HL-60/S4 treated with phorbol 12-myristate 13-acetate at 8.2 ng/mL for 4 days and 3 days (cell line): ENCODE data around the gene HDAC2.
"Not testable (repeated sequence)": the region's sequence is repeated elsewhere in the genome, so short reads cannot be mapped to it uniquely, and the experiment has no call there.

ENCODE experiments used
- in situ Hi-C: fragments of 300-500 bp; cut with MboI; formaldehyde crosslinking; loops from 2 replicates; pipeline ENCODE4 v1.15.0; 2022; ENCODE audit warnings: low sequenced_read_pairs

HDAC2 gene

DNA sequence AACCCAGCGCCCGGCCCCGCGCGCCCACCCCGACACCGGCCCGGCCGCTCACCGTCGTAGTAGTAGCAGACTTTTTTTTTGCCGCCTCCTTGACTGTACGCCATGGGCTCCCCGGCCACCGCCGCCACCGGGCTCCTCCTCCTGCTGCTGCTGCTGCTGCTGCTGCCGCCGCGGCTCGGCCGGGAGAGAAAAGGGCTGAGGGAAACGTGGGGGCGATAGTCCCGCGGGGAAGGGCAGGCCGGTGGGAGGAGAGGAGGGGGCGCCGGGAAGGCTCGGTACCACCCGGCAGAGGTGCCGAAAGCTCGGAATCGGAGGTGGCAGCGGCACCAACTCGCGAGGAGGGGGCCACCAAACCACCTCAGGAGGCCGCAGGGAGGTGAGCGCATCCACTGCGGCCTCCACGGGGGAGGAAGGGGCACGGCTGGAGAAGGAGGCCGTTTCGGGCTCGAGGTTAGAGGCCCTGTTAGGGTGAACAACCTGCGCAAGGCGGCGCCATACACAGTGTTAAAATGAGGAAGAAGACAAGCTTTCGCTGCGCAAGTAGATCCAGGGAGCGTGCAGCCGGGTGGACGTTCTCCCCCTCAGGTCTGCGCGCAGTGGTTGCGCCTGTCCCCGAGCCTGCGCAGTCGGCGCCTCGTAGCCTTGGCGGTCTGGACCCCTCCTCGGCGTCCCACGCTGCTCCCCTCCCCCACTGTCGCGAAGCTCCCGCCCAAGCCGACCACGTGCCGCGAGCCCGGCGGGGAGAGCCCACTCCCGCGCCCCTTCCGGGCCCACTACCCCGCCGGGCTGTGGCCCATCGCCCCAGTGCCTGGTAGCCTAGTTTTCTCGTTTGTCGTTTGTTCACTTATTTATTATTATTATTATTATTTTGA, at the start of gene HDAC2:
HDAC2 (minus strand) TSS at position 344 of the 872 bp plus-strand sequence; CDS start at position 104, 240 bp downstream.
- in situ Hi-C loops, result no loop called here

DNA sequence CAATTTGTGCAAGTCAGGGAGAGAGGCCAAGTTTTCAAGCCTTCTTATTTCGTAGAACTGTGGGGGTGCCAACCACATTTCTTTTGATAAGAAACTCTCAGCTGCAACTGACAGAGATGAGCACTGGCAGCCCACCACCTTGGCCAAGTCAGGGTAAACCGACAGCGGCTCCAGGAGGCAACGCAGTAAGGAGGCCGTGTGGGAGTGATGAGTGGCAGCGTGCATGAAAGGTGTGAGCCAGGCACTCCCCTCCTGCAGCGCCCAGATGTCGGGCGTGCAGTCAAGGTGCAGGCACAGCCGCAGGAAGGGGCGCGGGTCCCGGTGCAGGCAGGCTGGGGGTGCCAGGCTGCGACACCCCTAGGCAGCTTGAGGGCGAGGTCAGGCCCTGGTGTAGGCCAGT, 49.2 kb upstream of the HDAC2 start:
- in situ Hi-C loops, result no loop called here

DNA sequence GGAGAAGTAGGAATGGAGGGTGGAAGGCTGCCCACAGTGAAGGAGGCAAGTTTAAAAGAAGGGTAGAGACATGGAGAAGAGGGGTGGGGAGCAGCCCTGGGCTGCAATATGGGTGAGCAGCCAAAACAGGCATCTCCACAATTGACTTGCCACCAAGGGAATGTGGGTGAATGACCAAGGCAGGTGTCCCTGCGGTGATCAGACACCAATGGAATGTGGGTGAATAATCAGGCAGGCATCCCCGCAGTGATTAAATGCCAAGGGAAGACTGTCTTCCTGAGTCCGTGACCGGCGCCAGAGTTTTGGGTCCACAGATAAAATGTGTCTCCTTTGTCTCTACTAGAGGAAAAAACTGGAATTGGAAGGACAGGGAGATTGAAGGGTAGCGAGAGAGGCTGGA, 46.2 kb upstream of the HDAC2 start:
- in situ Hi-C loops, result not testable (repeated sequence)

DNA sequence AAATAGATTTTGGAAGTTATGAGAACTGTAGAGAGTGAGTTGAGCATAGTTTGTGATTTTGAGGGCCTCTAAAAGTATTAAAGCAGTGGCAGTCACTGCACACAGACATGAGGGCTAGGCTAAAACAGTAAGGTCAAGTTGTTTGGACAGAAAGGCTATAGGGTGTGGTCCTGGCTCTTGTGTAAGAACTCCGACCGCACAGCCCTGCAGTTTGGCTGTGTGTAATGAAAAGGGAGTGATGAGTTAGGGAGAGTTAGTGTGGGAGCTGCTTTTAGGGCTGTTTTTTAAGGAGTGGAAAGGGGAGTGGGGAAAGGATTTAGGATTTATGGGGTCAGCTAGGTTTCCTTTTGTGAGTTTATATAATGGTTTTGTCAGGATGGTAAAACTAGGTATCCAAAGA, 43.2 kb upstream of the HDAC2 start:
- in situ Hi-C loops, result not testable (repeated sequence)

DNA sequence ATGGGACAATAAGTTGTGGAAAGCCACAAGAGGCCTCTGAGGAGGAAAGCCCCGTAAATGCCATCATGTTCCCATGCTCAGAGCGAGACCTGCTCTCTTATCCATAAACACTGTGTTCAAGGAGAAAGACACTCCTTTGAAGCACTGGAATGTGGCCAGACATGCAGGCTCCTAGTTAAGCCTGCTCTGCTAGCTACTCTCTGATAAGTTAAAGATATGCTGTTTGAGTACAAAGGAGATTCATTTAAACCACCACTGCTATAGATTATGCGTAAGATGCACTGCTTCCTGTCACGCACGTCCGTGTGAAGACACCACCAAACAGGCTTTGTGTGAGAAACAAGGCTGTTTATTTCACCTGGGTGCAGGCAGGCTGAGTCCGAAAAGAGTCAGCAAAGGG, 40.5 kb upstream of the HDAC2 start:
- in situ Hi-C loops, result not testable (repeated sequence)

DNA sequence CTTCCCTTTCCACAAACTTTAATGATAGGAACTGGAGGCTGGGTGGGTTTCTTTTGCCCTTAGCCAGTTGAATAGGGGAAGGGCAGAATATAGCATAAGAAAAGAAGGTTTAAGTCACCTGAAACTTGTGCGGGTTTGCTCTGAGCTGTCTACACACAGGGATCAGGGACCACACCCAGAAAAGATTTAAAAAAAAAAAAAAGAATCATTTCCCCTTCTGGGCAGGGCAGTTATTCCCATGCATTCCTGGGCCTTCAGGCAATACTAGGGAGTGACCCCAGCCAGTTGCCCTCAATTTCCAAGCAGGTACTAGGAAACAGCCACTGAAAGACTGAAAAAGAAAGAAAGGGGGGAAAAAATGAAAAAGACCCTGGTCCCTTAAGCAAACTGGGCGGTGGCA, 39.6 kb upstream of the HDAC2 start:
- in situ Hi-C loops, result no loop called here

DNA sequence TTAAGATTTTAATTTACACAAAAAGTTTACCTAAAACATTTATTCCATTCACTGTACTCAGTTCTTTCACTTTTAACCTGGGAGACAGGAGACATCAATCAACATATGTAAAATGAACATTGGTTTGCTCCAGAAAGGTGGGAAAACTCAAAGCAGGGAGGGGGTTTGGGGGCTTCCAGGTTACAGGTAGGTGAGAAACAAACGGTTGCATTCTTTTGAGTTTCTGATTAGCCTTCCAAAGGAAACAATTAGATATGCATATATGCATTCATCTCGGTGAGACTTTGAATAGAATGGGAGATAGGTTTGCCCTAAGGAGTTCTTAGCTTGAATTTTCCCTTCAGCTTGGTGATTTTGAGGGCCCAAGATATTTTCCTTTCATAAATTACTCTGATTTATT, 38.2 kb upstream of the HDAC2 start:
- in situ Hi-C loops, result no loop called here

DNA sequence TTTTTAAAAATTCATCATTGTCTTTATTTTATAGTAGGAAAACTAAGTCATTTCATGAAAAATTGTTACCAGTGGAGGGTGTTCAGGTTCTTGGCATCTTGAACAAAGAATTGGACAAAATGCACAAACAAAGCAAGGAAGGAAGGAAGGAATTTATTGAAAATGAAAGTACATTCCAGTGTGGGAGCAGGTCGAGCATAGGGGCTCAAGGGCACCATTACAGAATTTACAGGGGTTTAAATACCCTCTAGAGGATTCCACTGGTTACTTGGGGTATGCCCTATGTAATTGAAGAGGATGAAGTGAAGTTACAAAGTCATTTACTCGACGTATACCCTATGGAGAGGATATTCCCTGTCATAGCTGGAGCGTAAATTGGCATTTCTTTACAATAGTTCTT, 37.4 kb upstream of the HDAC2 start:
- in situ Hi-C loops, result no loop called here

DNA sequence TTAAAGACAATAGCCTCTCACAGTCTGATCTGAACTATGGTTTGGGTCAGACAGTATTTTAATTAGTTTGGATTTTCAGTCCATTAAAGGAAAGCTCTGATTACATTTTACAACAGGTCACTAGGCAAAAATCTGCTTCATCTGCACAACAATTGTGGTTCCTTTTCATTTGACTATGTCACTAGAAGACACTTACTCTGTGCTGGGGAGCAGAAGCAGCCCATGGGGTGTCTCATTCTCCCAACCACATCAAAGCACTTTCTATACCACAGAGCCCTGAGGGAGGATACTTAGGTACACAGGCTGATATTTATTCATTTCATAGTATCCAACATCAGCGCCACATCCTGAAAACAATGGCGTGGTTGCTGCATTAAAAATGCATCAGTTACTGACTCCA, 36.6 kb upstream of the HDAC2 start:
- in situ Hi-C loops, result no loop called here

DNA sequence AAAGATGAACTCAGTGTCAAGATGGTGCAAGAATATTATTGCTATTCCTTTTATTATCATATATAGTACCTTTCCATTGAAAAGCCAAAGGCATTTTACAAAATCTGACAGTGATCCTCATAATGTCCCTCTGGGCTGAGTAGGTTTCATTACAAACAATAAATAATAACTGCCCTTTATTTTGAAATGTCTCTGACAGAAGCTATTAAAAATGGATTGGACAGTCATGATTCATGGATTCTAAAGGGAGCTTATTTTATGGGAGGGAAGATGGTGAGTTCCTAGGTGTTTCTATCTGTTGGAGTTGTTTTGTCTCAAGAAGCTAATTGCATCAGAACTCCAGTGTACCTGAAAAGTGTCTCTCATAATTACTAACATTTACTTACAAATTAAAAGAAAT, 30.4 kb upstream of the HDAC2 start:
- in situ Hi-C loops, result no loop called here

DNA sequence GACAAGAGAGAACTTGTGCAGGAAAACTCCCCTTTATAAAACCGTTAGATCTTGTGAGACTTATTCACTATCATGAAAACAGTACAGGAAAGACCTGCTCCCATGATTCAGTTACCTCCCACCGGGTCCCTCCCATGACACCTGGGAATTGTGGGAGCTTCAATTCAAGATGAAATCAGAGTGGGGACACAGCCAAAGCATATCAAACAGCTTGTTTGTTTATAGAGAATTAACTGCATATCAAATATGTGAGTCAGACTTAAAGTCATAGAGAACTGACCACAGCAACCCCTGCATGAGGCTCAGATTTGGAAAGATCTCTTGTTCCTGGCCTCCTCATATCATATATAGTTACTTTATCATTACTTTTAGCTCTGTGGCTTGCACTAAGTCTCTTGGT, 29.1 kb upstream of the HDAC2 start:
- in situ Hi-C loops, result no loop called here

DNA sequence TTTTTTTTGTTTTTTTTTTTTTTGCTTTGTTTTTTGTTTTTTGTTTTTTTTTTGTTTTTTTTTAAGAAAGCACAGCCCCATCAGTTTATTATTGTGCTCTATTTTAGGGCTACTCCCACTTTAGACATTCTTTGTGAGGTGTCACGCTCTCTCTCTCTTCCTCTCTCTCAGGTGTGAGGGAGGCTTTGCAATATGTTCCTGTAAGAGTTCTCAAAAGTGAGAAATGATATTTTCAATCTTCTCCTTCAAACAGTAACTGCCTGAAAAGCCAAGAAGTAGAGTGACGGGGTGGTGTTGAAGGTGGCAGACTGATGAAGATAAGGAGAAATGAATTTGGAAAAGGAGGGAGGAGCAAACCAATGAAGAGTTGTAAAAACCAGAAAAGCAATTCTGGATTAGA, 28.3 kb upstream of the HDAC2 start:
- in situ Hi-C loops, result no loop called here

DNA sequence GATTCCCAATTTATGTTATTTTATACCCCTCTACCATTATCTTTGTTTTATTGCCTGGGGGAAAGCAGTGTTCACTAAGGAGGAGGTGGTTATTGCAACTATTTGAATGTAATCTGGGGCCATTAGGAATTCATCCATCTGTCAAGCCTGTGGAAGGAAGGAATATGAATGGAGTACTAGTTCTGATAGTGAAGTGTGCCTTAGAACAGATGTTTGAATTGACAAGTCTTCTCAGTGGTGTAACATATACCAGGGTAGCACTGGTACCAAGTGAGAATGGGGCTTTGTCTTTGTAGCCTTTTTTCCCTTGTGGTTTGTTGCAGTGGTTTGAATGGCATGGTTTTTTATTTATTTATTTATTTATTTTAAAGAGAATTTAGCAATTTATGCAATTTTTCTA, 27.9 kb upstream of the HDAC2 start:
- in situ Hi-C loops, result no loop called here

DNA sequence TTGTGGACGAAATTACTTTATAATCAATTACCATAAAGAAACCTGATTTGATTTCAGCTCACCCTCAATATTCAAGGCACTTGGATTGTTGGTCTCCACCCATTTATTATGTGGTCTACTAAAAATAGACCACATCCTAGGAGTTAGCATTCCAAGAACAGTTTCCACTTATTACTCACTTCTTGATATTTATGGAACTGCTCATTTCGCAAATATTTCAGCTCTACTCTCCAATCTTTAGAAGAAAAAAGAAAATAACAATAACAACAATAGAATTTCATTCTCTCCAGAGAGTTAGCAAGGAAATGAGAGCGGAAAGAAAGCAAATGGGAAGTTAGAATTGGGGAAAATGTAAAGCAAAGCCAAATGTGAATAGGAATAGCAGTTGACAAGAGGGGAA, 26.2 kb upstream of the HDAC2 start:
- in situ Hi-C loops, result no loop called here

DNA sequence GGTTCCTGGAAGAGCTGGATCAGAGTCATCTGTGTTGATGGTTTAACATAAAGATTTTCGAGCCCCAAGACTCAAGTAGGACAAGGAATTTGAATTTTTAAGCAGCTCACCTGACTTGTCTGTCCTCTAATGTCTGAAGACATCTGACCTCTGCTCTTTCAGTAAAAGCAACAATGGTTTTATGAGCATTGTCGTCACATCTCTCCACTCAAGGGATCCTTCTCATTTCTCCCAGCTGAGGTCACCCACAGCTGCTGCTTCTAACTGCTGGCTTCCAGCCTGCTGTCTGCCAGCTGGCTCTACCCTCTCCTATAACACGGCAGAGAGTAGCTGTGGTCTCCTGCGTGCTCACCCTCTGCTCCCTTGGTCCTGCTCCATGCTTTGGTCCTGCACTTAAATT, 24.7 kb upstream of the HDAC2 start:
- in situ Hi-C loops, result no loop called here

DNA sequence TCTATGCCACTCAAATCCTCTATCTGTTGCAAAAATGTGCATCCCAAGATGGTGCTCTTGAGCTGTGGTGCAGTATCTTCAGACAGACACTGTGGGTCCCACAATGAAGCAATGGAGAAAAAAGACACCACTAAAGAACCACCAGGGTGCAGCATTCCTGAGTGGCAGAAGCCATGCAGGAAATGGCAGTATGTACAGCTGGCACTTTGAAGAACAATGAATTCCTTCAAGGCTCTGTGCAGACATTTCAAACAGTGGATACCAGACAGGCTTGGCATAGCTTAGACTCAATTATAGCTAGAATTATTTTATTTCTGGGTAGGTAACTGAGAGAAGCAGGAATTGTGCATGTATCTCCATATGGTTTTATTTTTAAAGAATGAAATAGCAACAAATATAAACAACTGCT, 24.0 kb upstream of the HDAC2 start:
- in situ Hi-C loops, result no loop called here

DNA sequence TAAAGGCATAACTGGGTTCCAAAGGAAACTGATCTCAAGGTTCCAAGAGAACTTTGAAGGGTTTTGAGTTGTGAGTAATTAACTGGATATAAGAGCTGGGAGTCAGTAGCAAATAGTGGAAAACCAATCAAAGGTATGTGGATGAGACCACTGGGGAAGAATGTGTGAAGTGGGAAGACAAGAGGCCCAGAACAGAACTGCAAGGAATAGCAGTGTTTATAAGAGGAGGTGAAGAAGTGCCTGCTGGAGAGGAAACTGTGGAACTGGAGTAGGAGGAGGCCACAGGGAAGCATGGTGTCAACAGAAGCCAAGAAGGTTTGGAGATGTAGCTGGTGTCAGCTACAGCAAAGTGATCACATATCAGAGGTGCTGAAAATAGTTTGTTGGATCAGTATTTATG, 18.7 kb upstream of the HDAC2 start:
- in situ Hi-C loops, result no loop called here

DNA sequence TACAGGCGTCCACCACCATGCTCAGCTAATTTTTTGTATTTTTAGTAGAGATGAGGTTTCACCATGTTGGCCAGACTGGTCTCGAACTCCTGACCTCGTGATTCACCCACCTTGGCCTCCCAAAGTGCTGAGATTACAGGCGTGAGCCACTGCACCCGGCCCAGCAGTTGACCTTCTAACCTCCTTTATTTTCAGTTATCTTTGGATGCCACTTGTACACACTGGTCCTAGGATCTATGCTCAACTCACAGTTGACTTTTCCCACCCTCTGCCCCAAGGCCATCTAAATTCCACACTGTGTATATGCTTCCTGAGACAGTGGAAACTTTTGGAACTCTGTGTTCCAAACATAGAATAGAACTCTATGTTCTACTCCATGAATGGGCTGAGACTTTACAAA, 11.7 kb upstream of the HDAC2 start:
- in situ Hi-C loops, result not testable (repeated sequence)

DNA sequence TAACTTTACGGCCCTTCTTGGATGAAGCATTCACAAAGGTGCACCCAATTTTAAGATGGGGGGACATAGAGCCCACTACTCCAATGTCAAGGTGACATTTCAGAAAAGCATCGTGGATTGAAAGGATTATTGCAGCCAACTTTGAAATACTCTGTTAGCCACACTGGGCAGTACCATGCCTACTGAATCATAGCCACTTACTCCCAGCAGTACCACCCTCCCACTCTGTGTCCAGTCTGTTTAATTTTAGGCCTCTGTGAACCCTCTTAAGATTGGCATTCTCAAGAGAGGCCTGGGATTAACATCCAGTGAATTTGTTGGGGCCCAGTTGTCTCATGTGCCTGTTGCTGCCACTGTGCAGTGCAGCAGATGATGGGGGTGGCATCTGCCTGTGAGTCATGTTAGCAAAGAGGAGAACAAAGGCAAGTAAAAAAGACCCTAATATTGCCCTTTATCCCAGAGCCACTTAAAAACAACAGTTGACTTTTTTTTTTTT, 11.2 kb upstream of the HDAC2 start:
- in situ Hi-C loops, result no loop called here

DNA sequence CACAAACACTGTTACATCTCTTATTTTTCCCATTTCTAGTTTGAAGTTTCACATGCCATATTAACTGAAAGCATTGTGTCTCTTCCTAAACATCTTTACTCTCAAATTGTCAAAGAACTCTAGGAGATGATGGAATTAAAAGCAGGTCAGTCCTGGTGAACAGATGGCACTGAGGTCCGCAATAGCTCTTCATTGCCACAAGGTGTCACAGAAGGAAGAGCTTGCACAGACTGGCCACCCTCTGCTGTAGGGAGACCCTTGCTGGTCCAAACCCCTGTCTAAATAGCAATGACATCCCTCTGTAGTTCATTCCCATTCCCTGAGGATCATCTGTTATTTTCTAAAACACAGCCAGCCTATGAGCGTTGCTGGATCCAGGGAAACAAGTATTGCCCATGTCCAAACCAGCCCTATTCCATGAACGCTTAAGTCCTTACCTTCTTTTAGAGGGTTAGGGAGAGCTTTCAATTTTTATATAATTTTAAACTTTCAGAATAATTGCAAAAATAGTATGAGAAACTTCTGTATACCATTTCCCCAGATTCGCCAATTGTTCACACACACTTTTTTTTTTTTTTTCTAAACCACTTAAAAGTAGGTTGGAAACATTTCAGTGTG, 10.1 kb upstream of the HDAC2 start:
- in situ Hi-C loops, result no loop called here

DNA sequence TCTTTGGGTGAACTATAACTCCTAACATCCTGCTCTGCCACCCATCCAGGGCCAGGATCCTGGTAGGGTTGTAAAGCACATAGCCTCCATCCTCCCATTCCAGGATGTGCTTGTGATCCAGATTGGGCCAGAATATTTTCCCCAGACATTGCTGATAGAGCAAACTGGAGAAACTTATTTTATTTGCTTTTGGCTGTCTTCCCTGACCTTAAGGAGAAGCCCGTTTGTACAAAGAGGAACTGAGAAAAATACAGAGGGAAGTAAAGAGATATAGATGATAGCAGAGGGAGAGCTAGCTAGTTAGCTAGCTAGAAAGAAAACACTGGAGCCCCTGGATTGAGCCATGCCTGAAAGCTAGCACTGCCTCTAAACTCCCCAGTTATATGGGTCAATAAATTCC, 9.0 kb upstream of the HDAC2 start:
- in situ Hi-C loops, result no loop called here

DNA sequence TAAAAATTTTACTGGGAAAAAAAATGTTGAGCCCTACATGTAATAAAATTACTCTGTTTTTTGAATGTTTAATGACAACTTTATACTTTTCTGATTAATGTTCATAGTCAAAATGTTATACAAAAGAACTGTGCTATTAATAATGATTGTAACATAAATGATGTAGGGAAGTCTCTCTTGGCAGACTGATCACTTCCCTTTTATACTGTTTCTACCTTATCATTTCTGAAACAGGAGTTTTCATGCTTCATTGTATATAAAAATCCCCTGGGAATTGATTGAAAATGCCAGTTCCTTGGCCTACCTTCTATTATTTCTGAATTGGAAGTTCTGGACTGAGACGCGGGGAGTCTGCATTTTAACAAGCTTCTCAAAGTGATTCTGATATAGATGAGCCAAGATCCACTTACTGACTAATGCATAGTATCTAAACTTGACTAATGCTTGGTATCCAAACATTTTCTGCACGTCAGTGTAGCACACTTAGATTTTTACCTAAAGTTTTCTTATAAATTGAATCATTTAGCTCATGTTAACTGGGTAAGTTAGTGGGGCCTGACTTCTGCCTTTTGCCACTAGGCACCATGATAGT, 7.2 kb upstream of the HDAC2 start:
- in situ Hi-C loops, result no loop called here
